Muscle layer of colon (tissue), 2 donors: ENCODE results near the gene DTNB.

Experiments
- H3K27ac ChIP-seq: one replicate; pipeline ENCODE4 v1.7.0; 2013; ENCODE audit warnings: low read depth, mild to moderate bottlenecking, low read length, moderate library complexity
- H3K27me3 ChIP-seq, 2 donors: one replicate each; pipeline ENCODE4 v1.7.0; 2013; ENCODE audit warnings: low read length in 2 of 2, mild to moderate bottlenecking in 2 of 2; ENCODE audit not compliant: insufficient read depth in 2 of 2, control insufficient read depth in 1 of 2
- H3K36me3 ChIP-seq: one replicate; pipeline ENCODE4 v1.7.0; 2013; ENCODE audit warnings: mild to moderate bottlenecking, low read length; ENCODE audit not compliant: insufficient read depth
- H3K4me1 ChIP-seq: one replicate; pipeline ENCODE4 v1.7.0; 2013; ENCODE audit warnings: mild to moderate bottlenecking, low read length; ENCODE audit not compliant: insufficient read depth
- H3K4me3 ChIP-seq, 2 donors: one replicate each; pipeline ENCODE4 v1.7.0; 2013; ENCODE audit warnings: low read length in 2 of 2, low read depth in 1 of 2, mild to moderate bottlenecking in 1 of 2, moderate library complexity in 1 of 2
- H3K9ac ChIP-seq: one replicate; pipeline ENCODE4 v1.7.0; 2013; ENCODE audit warnings: low read length
- H3K9me3 ChIP-seq: one replicate; pipeline ENCODE4 v1.7.0; 2013; ENCODE audit warnings: mild to moderate bottlenecking, low read length
- donor health status: abdominal sarcoma.
- donor health status: Adenocarcinoma of cecum.

The DTNB gene

GRCh38 chr2:25521126-25521525 lies 152.3 kb downstream of the DTNB start:
- H3K4me1 ChIP-seq = peaks cover 13% of the 10 kb centered on the region
- no peaks in the 10 kb centered on the region for H3K9me3 ChIP-seq
- H3K27ac ChIP-seq = no peak overlapping the region
- H3K27me3 ChIP-seq = no peaks in the 10 kb centered on the region
- H3K9ac ChIP-seq = no peak overlapping the region
- no peaks in the 10 kb centered on the region for H3K36me3 ChIP-seq
- no peak overlapping the region for H3K4me3 ChIP-seq

- Histone ChIP-seq H3K9me3 (no peaks in the 10 kb centered on the region), H3K27me3 (no peaks in the 10 kb centered on the region), H3K36me3 (no peaks in the 10 kb centered on the region), H3K4me3 (no peak overlapping the region), H3K9ac (no peak overlapping the region), H3K4me1 (peaks cover 13% of the 10 kb centered on the region), H3K27ac (no peak overlapping the region)
Measured at GRCh38 chr2:25517701-25518100, 155.7 kb downstream of the DTNB start.

- Histone ChIP-seq H3K27ac (no peak overlapping the region), H3K4me1 (peaks cover 9% of the 10 kb centered on the region), H3K9ac (no peak overlapping the region)
Measured at GRCh38 chr2:25514043-25514637, 159.2 kb downstream of the DTNB start.

GRCh38 chr2:25512707-25513106 lies 160.7 kb downstream of the DTNB start:
- Histone ChIP-seq H3K9ac (no peak overlapping the region), H3K9me3 (no peaks in the 10 kb centered on the region), H3K4me3 (no peak overlapping the region), H3K27me3 (no peaks in the 10 kb centered on the region), H3K36me3 (no peaks in the 10 kb centered on the region), H3K27ac (no peak overlapping the region), H3K4me1 (peaks cover 9% of the 10 kb centered on the region)

More at GRCh38 chr2:25514043-25514637, 159.2 kb downstream of the DTNB start:
- H3K27me3 ChIP-seq = no peaks in the 10 kb centered on the region
- H3K9me3 ChIP-seq = no peaks in the 10 kb centered on the region
- no peaks in the 10 kb centered on the region for H3K36me3 ChIP-seq
- H3K4me3 ChIP-seq = no peak overlapping the region

- Histone ChIP-seq H3K9me3 (no peaks in the 10 kb centered on the region), H3K4me3 (no peak overlapping the region), H3K27ac (no peak overlapping the region), H3K36me3 (no peaks in the 10 kb centered on the region), H3K4me1 (no peaks in the 10 kb centered on the region), H3K27me3 (no peaks in the 10 kb centered on the region), H3K9ac (no peak overlapping the region)
Measured at GRCh38 chr2:25506226-25506625, 167.2 kb downstream of the DTNB start.

GRCh38 chr2:25505622-25506021 lies 167.8 kb downstream of the DTNB start:
- H3K9ac ChIP-seq = no peak overlapping the region
- no peak overlapping the region for H3K27ac ChIP-seq
- no peak overlapping the region for H3K4me3 ChIP-seq
- no peaks in the 10 kb centered on the region for H3K36me3 ChIP-seq
- H3K27me3 ChIP-seq = no peaks in the 10 kb centered on the region
- H3K4me1 ChIP-seq = no peaks in the 10 kb centered on the region
- no peaks in the 10 kb centered on the region for H3K9me3 ChIP-seq

- Histone ChIP-seq H3K36me3 (no peaks in the 10 kb centered on the region), H3K27me3 (no peaks in the 10 kb centered on the region), H3K4me3 (no peak overlapping the region), H3K4me1 (no peaks in the 10 kb centered on the region), H3K27ac (no peak overlapping the region), H3K9ac (no peak overlapping the region), H3K9me3 (no peaks in the 10 kb centered on the region)
Measured at GRCh38 chr2:25505182-25505581, 168.2 kb downstream of the DTNB start.

GRCh38 chr2:25504266-25504665 lies 169.1 kb downstream of the DTNB start:
- no peak overlapping the region for H3K4me3 ChIP-seq
- no peaks in the 10 kb centered on the region for H3K4me1 ChIP-seq
- no peaks in the 10 kb centered on the region for H3K36me3 ChIP-seq
- no peak overlapping the region for H3K27ac ChIP-seq
- H3K9me3 ChIP-seq = no peaks in the 10 kb centered on the region
- no peaks in the 10 kb centered on the region for H3K27me3 ChIP-seq
- no peak overlapping the region for H3K9ac ChIP-seq

- Histone ChIP-seq H3K27me3 (no peaks in the 10 kb centered on the region), H3K27ac (no peak overlapping the region), H3K36me3 (no peaks in the 10 kb centered on the region), H3K9ac (no peak overlapping the region), H3K9me3 (no peaks in the 10 kb centered on the region), H3K4me1 (no peaks in the 10 kb centered on the region), H3K4me3 (no peak overlapping the region)
Measured at GRCh38 chr2:25499157-25499556, 174.2 kb downstream of the DTNB start.

GRCh38 chr2:25497918-25498407 lies 175.4 kb downstream of the DTNB start:
- H3K9ac ChIP-seq = no peak overlapping the region
- no peaks in the 10 kb centered on the region for H3K9me3 ChIP-seq
- no peaks in the 10 kb centered on the region for H3K36me3 ChIP-seq
- H3K27ac ChIP-seq = no peak overlapping the region
- no peak overlapping the region for H3K4me3 ChIP-seq
- no peaks in the 10 kb centered on the region for H3K4me1 ChIP-seq
- no peaks in the 10 kb centered on the region for H3K27me3 ChIP-seq

GRCh38 chr2:25497229-25497917 lies 176.0 kb downstream of the DTNB start:
- no peaks in the 10 kb centered on the region for H3K27me3 ChIP-seq
- no peak overlapping the region for H3K4me3 ChIP-seq
- no peaks in the 10 kb centered on the region for H3K4me1 ChIP-seq
- no peak overlapping the region for H3K9ac ChIP-seq
- H3K36me3 ChIP-seq = no peaks in the 10 kb centered on the region
- H3K27ac ChIP-seq = no peak overlapping the region
- no peaks in the 10 kb centered on the region for H3K9me3 ChIP-seq

- Histone ChIP-seq H3K9ac (no peak overlapping the region), H3K9me3 (no peaks in the 10 kb centered on the region)
Measured at GRCh38 chr2:25494616-25495015, 178.8 kb downstream of the DTNB start.

More at GRCh38 chr2:25494616-25495015, 178.8 kb downstream of the DTNB start:
- H3K4me1 ChIP-seq = no peaks in the 10 kb centered on the region
- no peaks in the 10 kb centered on the region for H3K36me3 ChIP-seq
- H3K27ac ChIP-seq = no peak overlapping the region
- no peak overlapping the region for H3K4me3 ChIP-seq
- H3K27me3 ChIP-seq = no peaks in the 10 kb centered on the region
